OCI-LY7 (cell line): ENCODE results near the gene PIGH.

Experiments
- EZH2phosphoT487 ChIP-seq: fragments of 200-600 bp; sonication (generic); IDR thresholded peaks from 2 replicates; pipeline ENCODE4 v1.6.1; 2018; ENCODE audit warnings: low read depth, borderline replicate concordance, mild to moderate bottlenecking, mixed run types, antibody characterized with exemption, low read length, moderate library complexity, mixed read lengths
- TF ChIP-seq, protein P1 (sequence below): fragments of 200-600 bp; sonication (generic); conservative IDR thresholded peaks from 2 replicates; pipeline ENCODE4 v1.5.1; 2014; ENCODE audit warnings: mild to moderate bottlenecking, antibody characterized with exemption, low read length, moderate library complexity, mixed read lengths

DNA sequence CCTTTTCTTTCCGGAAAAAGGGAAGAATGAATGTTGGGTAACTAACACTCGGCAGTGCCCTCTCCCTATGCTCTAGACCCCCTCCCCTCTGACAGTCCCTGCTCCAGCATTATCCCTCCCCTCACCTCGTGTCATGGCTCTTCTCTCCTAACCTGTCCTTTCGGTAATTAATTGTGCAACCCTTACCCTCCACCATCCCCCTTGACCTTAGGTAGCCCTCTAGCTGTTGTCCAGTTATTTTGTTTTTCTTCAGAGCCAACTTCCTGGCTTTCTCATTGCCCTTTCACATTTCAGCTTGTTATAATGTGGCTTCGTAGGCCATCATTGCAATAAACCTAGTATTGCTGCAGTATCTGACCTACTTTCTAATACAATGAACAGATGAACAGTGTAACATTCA is 30.9 kb upstream of the PIGH start:
- TF ChIP-seq, protein P1, sequence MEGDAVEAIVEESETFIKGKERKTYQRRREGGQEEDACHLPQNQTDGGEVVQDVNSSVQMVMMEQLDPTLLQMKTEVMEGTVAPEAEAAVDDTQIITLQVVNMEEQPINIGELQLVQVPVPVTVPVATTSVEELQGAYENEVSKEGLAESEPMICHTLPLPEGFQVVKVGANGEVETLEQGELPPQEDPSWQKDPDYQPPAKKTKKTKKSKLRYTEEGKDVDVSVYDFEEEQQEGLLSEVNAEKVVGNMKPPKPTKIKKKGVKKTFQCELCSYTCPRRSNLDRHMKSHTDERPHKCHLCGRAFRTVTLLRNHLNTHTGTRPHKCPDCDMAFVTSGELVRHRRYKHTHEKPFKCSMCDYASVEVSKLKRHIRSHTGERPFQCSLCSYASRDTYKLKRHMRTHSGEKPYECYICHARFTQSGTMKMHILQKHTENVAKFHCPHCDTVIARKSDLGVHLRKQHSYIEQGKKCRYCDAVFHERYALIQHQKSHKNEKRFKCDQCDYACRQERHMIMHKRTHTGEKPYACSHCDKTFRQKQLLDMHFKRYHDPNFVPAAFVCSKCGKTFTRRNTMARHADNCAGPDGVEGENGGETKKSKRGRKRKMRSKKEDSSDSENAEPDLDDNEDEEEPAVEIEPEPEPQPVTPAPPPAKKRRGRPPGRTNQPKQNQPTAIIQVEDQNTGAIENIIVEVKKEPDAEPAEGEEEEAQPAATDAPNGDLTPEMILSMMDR, result no peak
- no peak for TF ChIP-seq EZH2phosphoT487
